IMR-90 (cell line): Measurements from ENCODE around the gene MT3. TPM values are rescaled to one million over a fixed set of nuclear protein-coding genes. Genes with fewer than 3 reads are reported as not detected.

Experiments used
- ATAC-seq: fragments of 200-7000 bp; cut with Tn5 transposase; 2 replicates; pipeline ENCODE4 v1.9.1; 2020; ENCODE audit warnings: low read depth, mild to moderate bottlenecking, moderate library complexity
- BruUV-seq: library from RNA; stranded (reverse); fragments of 400-500 nt; replicated peaks from 2 replicates; lab custom pipeline; 2021; lab: Mats Ljungman, UMichigan
- CTCF ChIA-PET: fragments of 300-600 bp; formaldehyde crosslinking; extraction: SDS; loops from one replicate; lab custom pipeline; 2021; ENCODE audit warnings: antibody characterized with exemption; lab: Yijun Ruan, JAX
- POLR2A ChIA-PET: fragments of 300-600 bp; sonication (Branson Sonifier 250); formaldehyde crosslinking; loops from one replicate; lab custom pipeline; 2022; ENCODE audit warnings: antibody characterized with exemption; ENCODE audit not compliant: unreplicated experiment; lab: Charles Lee
- DNase-seq: peaks from one replicate; pipeline ENCODE4 v3.0.0; 2013
- H2AFZ ChIP-seq: replicated peaks from 2 replicates; pipeline ENCODE3; 2013; ENCODE audit warnings: low read length, mild to moderate bottlenecking; ENCODE audit not compliant: poor library complexity
- H2AK5ac ChIP-seq: 2 replicates; pipeline ENCODE4 v1.6.1; 2013; ENCODE audit warnings: low read depth, low read length, inconsistent platforms
- H2AK9ac ChIP-seq: replicated peaks from 2 replicates; pipeline ENCODE3; 2013; ENCODE audit warnings: mild to moderate bottlenecking, low read depth, low read length, moderate library complexity; ENCODE audit not compliant: poor library complexity
- H2BK120ac ChIP-seq: 2 replicates; pipeline ENCODE4 v1.6.1; 2013; ENCODE audit warnings: low read depth, low read length, inconsistent platforms
- H2BK15ac ChIP-seq: 3 replicates; pipeline ENCODE4 v1.6.1; 2013; ENCODE audit warnings: low read depth, low read length, inconsistent platforms
- H2BK20ac ChIP-seq: 2 replicates; pipeline ENCODE4 v1.6.1; 2013; ENCODE audit warnings: low read depth, mild to moderate bottlenecking, inconsistent platforms, low read length, moderate library complexity
- H2BK5ac ChIP-seq: 2 replicates; pipeline ENCODE4 v1.6.1; 2013; ENCODE audit warnings: mild to moderate bottlenecking, low read depth, low read length, inconsistent platforms; ENCODE audit not compliant: poor library complexity, severe bottlenecking
- H3K14ac ChIP-seq: replicated peaks from 2 replicates; pipeline ENCODE4 v1.6.1; 2013; ENCODE audit warnings: low read depth, low read length, inconsistent platforms
- H3K18ac ChIP-seq: 2 replicates; pipeline ENCODE4 v1.6.1; 2013; ENCODE audit warnings: low read depth, low read length, control low read depth
- H3K23ac ChIP-seq: 2 replicates; pipeline ENCODE4 v1.6.1; 2013; ENCODE audit warnings: low read depth, low read length, inconsistent platforms
- H3K27ac ChIP-seq: 2 replicates; pipeline ENCODE4 v1.5.1; 2013; ENCODE audit warnings: mild to moderate bottlenecking, control low read depth, low read length; ENCODE audit not compliant: insufficient read depth
- H3K27me3 ChIP-seq: 2 replicates; pipeline ENCODE4 v1.6.1; 2013; ENCODE audit warnings: low read length; ENCODE audit not compliant: control insufficient read depth, insufficient read depth
- H3K36me3 ChIP-seq: 2 replicates; pipeline ENCODE4 v1.6.1; 2013; ENCODE audit warnings: low read length, mixed read lengths; ENCODE audit not compliant: control insufficient read depth, insufficient read depth
- H3K4ac ChIP-seq: 2 replicates; pipeline ENCODE4 v1.6.1; 2013; ENCODE audit warnings: low read depth, low read length, inconsistent platforms
- H3K4me1 ChIP-seq: 2 replicates; pipeline ENCODE4 v1.6.1; 2013; ENCODE audit warnings: low read length, mixed read lengths; ENCODE audit not compliant: control insufficient read depth, insufficient read depth
- H3K4me2 ChIP-seq: 2 replicates; pipeline ENCODE4 v1.6.1; 2013; ENCODE audit warnings: low read depth, mild to moderate bottlenecking, control low read depth, low read length, moderate library complexity
- H3K4me3 ChIP-seq: 2 replicates; pipeline ENCODE4 v1.5.1; 2013; ENCODE audit warnings: low read depth, mild to moderate bottlenecking, control low read depth, low read length, moderate library complexity; ENCODE audit not compliant: insufficient read depth
- H3K56ac ChIP-seq: 2 replicates; pipeline ENCODE4 v1.6.1; 2013; ENCODE audit warnings: low read length, inconsistent platforms; ENCODE audit not compliant: insufficient read depth; ENCODE audit errors: extremely low read depth
- H3K79me1 ChIP-seq, 2 experiments: 2 replicates each; pipeline ENCODE4 v1.6.1; 2013; ENCODE audit warnings: low read length in 2 of 2, inconsistent platforms in 1 of 2, low read depth in 1 of 2
- H3K9ac ChIP-seq: 2 replicates; pipeline ENCODE4 v1.6.1; 2013; ENCODE audit warnings: low read depth, low read length, control low read depth
- H3K9me1 ChIP-seq: 2 replicates; pipeline ENCODE4 v1.6.1; 2013; ENCODE audit warnings: low read length, inconsistent platforms; ENCODE audit not compliant: insufficient read depth
- H3K9me3 ChIP-seq: 2 replicates; pipeline ENCODE4 v1.6.1; 2013; ENCODE audit warnings: low read length; ENCODE audit not compliant: control insufficient read depth, insufficient read depth
- H4K20me1 ChIP-seq: 2 replicates; pipeline ENCODE4 v1.6.1; 2013; ENCODE audit warnings: low read length, inconsistent platforms; ENCODE audit not compliant: insufficient read depth
- H4K5ac ChIP-seq: 2 replicates; pipeline ENCODE4 v1.6.1; 2013; ENCODE audit warnings: mild to moderate bottlenecking, low read depth, low read length, control low read depth
- H4K8ac ChIP-seq, 2 experiments: 2 replicates each; pipeline ENCODE4 v1.6.1; 2013; ENCODE audit warnings: low read depth in 2 of 2, low read length in 2 of 2, control low read depth in 1 of 2, inconsistent platforms in 1 of 2
- H4K91ac ChIP-seq: 2 replicates; pipeline ENCODE4 v1.6.1; 2013; ENCODE audit warnings: low read depth, low read length, inconsistent platforms; ENCODE audit not compliant: insufficient read depth
- BHLHE40 ChIP-seq: fragments of 150-350 bp; IDR thresholded peaks from 2 replicates; pipeline ENCODE4 v1.6.1; 2016; ENCODE audit warnings: mild to moderate bottlenecking, low read depth, low read length
- FOS ChIP-seq: fragments of 150-350 bp; IDR thresholded peaks from 2 replicates; pipeline ENCODE4 v1.6.1; 2016; ENCODE audit warnings: low read depth, low read length
- MAZ ChIP-seq: IDR thresholded peaks from 2 replicates; pipeline ENCODE4 v1.6.1; 2012; ENCODE audit warnings: low read depth, mild to moderate bottlenecking, low read length, improper control_type of control experiment, moderate library complexity, borderline replicate concordance
- MXI1 ChIP-seq: IDR thresholded peaks from 2 replicates; pipeline ENCODE4 v1.6.1; 2012; ENCODE audit warnings: low read depth, mild to moderate bottlenecking, low read length, moderate library complexity, borderline replicate concordance
- NFE2L2 ChIP-seq: fragments of 150-350 bp; IDR thresholded peaks from 2 replicates; pipeline ENCODE4 v1.6.1; 2016; ENCODE audit warnings: low read depth, mild to moderate bottlenecking, low read length
- RCOR1 ChIP-seq: IDR thresholded peaks from 2 replicates; pipeline ENCODE4 v1.6.1; 2012; ENCODE audit warnings: mild to moderate bottlenecking, low read length, improper control_type of control experiment; ENCODE audit not compliant: insufficient replicate concordance
- RFX5 ChIP-seq: IDR thresholded peaks from 2 replicates; pipeline ENCODE4 v1.8.0; 2012; ENCODE audit warnings: low read depth, mild to moderate bottlenecking, low read length, moderate library complexity
- WGBS, 2 experiments: methylation state at CpG; one replicate each; pipeline versions ENCODE4 v1.1.5 to v1.1.7; 2013; ENCODE audit warnings: missing lambda C conversion rate in 2 of 2; ENCODE audit not compliant: insufficient read length in 1 of 2; ENCODE audit errors: extremely low coverage in 2 of 2; 5-methylcytosine and 5-hydroxymethylcytosine counted together
- dilution Hi-C: fragments of 300-500 bp; cut with HindIII; formaldehyde crosslinking; loops from one replicate; pipeline ENCODE4 v1.14.3; 2018; ENCODE audit warnings: low sequenced_read_pairs; ENCODE audit not compliant: unreplicated experiment
- in situ Hi-C: fragments of 300-500 bp; cut with MboI; formaldehyde crosslinking; loops from 3 replicates; pipeline ENCODE4 v1.14.3; 2019; ENCODE audit warnings: low sequenced_read_pairs, inconsistent platforms, mixed read lengths
- intact Hi-C: fragments of 100-400 bp; cut with micrococcal nuclease; formaldehyde crosslinking; loops from 2 replicates; pipeline ENCODE4 v1.10.0; 2022
- polyA plus RNA-seq, 3 experiments: library from polyadenylated mRNA; depleted of rRNA; stranded (reverse); fragments of >200 nt; gene quantifications; 2 replicates each; pipeline ENCODE4 v1.2.3, GENCODE V29; 2012; ENCODE audit warnings: low replicate concordance in 1 of 3
- total RNA-seq: library from RNA; depleted of rRNA; stranded (reverse); fragments of >200 nt; gene quantifications from 2 replicates; pipeline ENCODE4 v1.2.3, GENCODE V29; 2012
- TF ChIP-seq, protein P1 (sequence below): fragments of 150-350 bp; IDR thresholded peaks from 2 replicates; pipeline ENCODE4 v1.6.1; 2017; ENCODE audit warnings: mild to moderate bottlenecking, antibody characterized with exemption, low read length, low read depth
- TF ChIP-seq, protein P2 (sequence below): conservative IDR thresholded peaks from 2 replicates; pipeline ENCODE4 v1.5.1; 2012; ENCODE audit warnings: mild to moderate bottlenecking, low read depth, low read length, improper control_type of control experiment

The MT3 gene
- total and polyA plus RNA-seq, 2 of the 4 experiments (the other 2 are of a cell fraction) = 0.62 TPM; not detected in 1

DNA sequence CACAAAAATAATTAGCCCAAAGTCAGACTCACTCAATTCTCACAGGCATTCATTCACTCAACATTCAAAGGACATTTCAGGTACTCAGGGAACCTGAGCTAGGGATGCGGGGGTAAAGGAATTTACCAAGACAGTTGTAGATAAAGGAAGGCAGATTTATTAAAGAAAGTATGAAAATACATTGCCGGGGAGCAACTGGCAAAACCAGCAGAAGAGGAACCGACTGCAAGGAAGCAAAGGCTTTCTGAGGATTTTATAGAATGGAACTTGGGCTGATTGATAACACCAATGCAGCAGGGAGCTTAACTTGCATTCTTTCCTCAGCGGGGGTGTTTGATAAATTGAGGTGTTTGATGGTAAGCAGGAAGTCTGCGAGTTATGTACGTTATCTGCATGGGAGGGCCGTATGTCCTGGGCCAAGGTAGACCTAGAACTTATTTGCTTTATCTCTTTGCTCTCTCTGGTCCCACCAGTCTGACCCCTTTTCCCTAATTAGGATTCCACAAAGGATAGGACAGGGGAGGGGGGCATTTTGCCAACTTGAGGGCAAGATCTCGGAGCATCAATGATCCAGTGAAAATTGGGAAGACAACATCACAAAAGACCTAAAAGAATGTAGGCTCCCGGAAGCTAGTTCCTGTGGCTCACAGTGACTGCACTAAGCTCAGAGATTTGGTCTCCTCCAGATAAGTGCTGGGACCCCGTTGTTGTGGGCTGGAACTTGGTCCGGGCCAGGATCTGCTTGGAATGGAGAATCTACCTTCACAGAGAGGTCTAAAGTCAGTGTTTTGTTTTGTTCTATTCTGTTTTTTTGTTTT, 5.8 kb upstream of the MT3 start:
- POLR2A ChIA-PET = no interaction called here
- intact Hi-C loops = no loop called here

More for the DNA sequence above, 5.8 kb upstream of the MT3 start:
- Histone ChIP-seq H2AK9ac (no peak overlapping the region), H2BK120ac (no peak overlapping the region), H3K27ac (no peak overlapping the region), H4K20me1 (no peaks in the 10 kb centered on the region), H3K14ac (no peak overlapping the region), H2BK15ac (no peak overlapping the region), H3K23ac (no peak overlapping the region), H4K8ac (no peak overlapping the region), H3K9me1 (no peaks in the 10 kb centered on the region), H3K4me2 (no peak overlapping the region), H4K5ac (no peak overlapping the region), H2AFZ (no peak overlapping the region), H4K91ac (no peak overlapping the region), H3K56ac (no peak overlapping the region), H3K4ac (no peak overlapping the region), H3K4me1 (no peaks in the 10 kb centered on the region), H3K27me3 (peaks cover 50% of the 10 kb centered on the region), H3K36me3 (no peaks in the 10 kb centered on the region), H2AK5ac (no peak overlapping the region), H3K9ac (no peak overlapping the region), H3K18ac (no peak overlapping the region), H3K79me1 (no peaks in the 10 kb centered on the region), H3K9me3 (no peaks in the 10 kb centered on the region; the same call in 1 of the 2 replicates), H2BK20ac (no peak overlapping the region), H2BK5ac (no peak overlapping the region), H3K4me3 (no peak overlapping the region)
- no peak for TF ChIP-seq MAZ
- TF ChIP-seq NFE2L2 = no peak
- TF ChIP-seq RCOR1 = no peak
- no peak for TF ChIP-seq RFX5
- TF ChIP-seq, protein P1, sequence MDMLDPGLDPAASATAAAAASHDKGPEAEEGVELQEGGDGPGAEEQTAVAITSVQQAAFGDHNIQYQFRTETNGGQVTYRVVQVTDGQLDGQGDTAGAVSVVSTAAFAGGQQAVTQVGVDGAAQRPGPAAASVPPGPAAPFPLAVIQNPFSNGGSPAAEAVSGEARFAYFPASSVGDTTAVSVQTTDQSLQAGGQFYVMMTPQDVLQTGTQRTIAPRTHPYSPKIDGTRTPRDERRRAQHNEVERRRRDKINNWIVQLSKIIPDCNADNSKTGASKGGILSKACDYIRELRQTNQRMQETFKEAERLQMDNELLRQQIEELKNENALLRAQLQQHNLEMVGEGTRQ = no peak
- TF ChIP-seq FOS = no peak
- no peak for TF ChIP-seq MXI1
- no peak for TF ChIP-seq BHLHE40
- TF ChIP-seq, protein P2, sequence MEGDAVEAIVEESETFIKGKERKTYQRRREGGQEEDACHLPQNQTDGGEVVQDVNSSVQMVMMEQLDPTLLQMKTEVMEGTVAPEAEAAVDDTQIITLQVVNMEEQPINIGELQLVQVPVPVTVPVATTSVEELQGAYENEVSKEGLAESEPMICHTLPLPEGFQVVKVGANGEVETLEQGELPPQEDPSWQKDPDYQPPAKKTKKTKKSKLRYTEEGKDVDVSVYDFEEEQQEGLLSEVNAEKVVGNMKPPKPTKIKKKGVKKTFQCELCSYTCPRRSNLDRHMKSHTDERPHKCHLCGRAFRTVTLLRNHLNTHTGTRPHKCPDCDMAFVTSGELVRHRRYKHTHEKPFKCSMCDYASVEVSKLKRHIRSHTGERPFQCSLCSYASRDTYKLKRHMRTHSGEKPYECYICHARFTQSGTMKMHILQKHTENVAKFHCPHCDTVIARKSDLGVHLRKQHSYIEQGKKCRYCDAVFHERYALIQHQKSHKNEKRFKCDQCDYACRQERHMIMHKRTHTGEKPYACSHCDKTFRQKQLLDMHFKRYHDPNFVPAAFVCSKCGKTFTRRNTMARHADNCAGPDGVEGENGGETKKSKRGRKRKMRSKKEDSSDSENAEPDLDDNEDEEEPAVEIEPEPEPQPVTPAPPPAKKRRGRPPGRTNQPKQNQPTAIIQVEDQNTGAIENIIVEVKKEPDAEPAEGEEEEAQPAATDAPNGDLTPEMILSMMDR = no peak
- DNase-seq = no peak
- CTCF ChIA-PET = no interaction called here
- no TSS peak for BruUV-seq
- in situ Hi-C loops = no loop called here
- no peak for ATAC-seq
- WGBS, 2 experiments = 100% methylated on average over 1 of the region's 11 CpGs; no CpG with 5 or more reads in 1 of the 2 experiments
- dilution Hi-C loops = no loop called here
